Peyer's patch (tissue), 4 donors: ENCODE measurements around the gene TBL1XR1.

ENCODE experiments used
- POLR2A ChIP-seq, 2 donors: fragments of 450-650 bp; IDR thresholded peaks; one replicate each; pipeline ENCODE4 v1.5.1; 2017; ENCODE audit warnings: antibody characterized with exemption in 2 of 2, mild to moderate bottlenecking in 2 of 2, moderate library complexity in 2 of 2
- TF ChIP-seq, protein P1 (sequence below), 6 experiments: fragments of 450-650 bp in 4 of 6; fragments of 200-600 bp in 2 of 6; sonication (generic) in 1 of 6; IDR thresholded peaks; one replicate each; pipeline ENCODE4 v1.5.1; 2017 to 2019; ENCODE audit warnings: antibody characterized with exemption in 6 of 6, mild to moderate bottlenecking in 3 of 6, moderate library complexity in 1 of 6

DNA sequence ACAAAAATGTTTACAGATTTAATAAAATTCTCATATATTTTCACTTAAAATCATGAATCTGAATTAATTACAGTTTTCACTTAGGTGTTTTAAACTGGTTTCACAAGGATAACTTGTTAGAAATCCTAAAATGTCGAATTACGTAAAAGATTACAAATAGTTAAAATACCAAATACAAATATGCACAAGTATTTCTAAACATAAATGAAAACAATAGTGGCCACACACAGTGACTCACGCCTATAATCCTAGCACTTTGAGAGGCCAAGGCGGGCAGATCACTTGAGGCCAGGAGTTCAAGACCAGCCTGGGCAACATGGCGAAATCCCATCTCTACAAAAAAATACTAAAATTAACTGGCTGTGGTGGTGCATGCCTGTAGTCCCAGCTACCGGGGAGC, 10.9 kb upstream of the TBL1XR1 start:
- TF ChIP-seq, protein P1, sequence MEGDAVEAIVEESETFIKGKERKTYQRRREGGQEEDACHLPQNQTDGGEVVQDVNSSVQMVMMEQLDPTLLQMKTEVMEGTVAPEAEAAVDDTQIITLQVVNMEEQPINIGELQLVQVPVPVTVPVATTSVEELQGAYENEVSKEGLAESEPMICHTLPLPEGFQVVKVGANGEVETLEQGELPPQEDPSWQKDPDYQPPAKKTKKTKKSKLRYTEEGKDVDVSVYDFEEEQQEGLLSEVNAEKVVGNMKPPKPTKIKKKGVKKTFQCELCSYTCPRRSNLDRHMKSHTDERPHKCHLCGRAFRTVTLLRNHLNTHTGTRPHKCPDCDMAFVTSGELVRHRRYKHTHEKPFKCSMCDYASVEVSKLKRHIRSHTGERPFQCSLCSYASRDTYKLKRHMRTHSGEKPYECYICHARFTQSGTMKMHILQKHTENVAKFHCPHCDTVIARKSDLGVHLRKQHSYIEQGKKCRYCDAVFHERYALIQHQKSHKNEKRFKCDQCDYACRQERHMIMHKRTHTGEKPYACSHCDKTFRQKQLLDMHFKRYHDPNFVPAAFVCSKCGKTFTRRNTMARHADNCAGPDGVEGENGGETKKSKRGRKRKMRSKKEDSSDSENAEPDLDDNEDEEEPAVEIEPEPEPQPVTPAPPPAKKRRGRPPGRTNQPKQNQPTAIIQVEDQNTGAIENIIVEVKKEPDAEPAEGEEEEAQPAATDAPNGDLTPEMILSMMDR (IDR thresholded peaks at IDR 0.05): no peak
- TF ChIP-seq POLR2A (IDR thresholded peaks at IDR 0.05): no peak
